Ishikawa (cell line): ENCODE measurements around the gene ZP3.

Experiments used
- CEBPB ChIP-seq: IDR thresholded peaks from 2 replicates; pipeline ENCODE4 v1.6.1; 2012
- CREB1 ChIP-seq: IDR thresholded peaks from 2 replicates; pipeline ENCODE4 v1.6.1; 2012; ENCODE audit warnings: low read depth
- EP300 ChIP-seq: IDR thresholded peaks from 2 replicates; pipeline ENCODE4 v1.6.1; 2012; ENCODE audit warnings: borderline replicate concordance
- RAD21 ChIP-seq: IDR thresholded peaks from 2 replicates; pipeline ENCODE4 v1.6.1; 2012; ENCODE audit warnings: low read depth

DNA sequence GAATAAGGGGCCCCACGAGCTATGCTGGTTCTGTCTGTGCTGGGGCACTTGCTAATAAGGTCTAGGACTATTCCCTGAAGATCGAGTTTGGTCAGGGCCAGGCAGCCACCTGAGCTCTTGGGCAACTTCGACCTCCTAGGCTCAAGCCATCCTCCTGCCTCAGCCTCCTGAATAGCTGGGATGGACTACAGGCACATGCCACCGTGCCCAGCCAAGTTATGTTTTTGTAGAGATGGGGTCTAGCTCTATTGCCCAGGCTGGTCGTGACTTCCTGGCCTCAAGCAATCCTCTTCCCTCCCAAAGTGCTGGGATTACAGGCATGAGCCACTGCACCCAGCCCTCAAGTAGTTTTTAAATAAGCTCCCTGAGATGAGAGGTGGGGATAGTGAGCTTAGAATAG lies 2.9 kb downstream of the ZP3 start:
- TF ChIP-seq CREB1 (no peak), EP300 (no peak), RAD21 (no peak), CEBPB (no peak)
